ENCODE results near the gene SOX18.

GRCh38 chr20:64051561-64052325 lies 2.3 kb upstream of the SOX18 start:
- TF ChIP-seq CTCF (IDR thresholded peaks at IDR 0.05 in 8 of 11, conservative IDR thresholded peaks at IDR 0.05 in 3 of 11) (no peak), POLR2AphosphoS5 (IDR thresholded peaks at IDR 0.05) (peak; percentile 57 to 85 (median 80)), POLR2A (IDR thresholded peaks at IDR 0.05) (no peak)

Data from spleen (tissue), 7 donors.